ENCODE measurements around the gene TMEM144. TPM values are rescaled to one million over a fixed set of nuclear protein-coding genes. Genes with fewer than 3 reads are reported as not detected.
A peak's percentile ranks its signal among the peaks of the same experiment; 100 is the strongest.

The TMEM144 gene
- total and polyA plus RNA-seq, 7 donors: 0.53 to 1.9 (median 1.0) TPM

GRCh38 chr4:158189422-158189821 lies 20.9 kb upstream of the TMEM144 start:
- ATAC-seq: no peak
- TF ChIP-seq CTCF (IDR thresholded peaks at IDR 0.05): no peak
- Histone ChIP-seq H3K4me1 (no peaks in the 10 kb centered on the region), H3K4me3 (no peak overlapping the region), H3K27me3 (ENCODE audit: insufficient read depth in 3 of 3, low read length in 2 of 3) (no peaks in the 10 kb centered on the region), H3K36me3 (ENCODE audit: insufficient read depth in 1 of 2, low read depth in 1 of 2) (no peaks in the 10 kb centered on the region), H3K27ac (no peak overlapping the region), H3K9me3 (no peaks in the 10 kb centered on the region)
- 99 to 100% (median 100%) methylated on average over 1 of the region's 1 CpG for WGBS, 3 donors
- no peak for DNase-seq
- intact Hi-C loops (cut with DNase I): no loop called here

- ATAC-seq (no peak), DNase-seq (no peak)
- Histone ChIP-seq H3K27ac (no peak overlapping the region), H3K4me3 (no peak overlapping the region), H3K27me3 (ENCODE audit: insufficient read depth in 3 of 3, low read length in 2 of 3) (no peaks in the 10 kb centered on the region), H3K4me1 (no peaks in the 10 kb centered on the region), H3K36me3 (ENCODE audit: insufficient read depth in 1 of 2, low read depth in 1 of 2) (no peaks in the 10 kb centered on the region), H3K9me3 (no peaks in the 10 kb centered on the region)
- WGBS, 3 donors: 87 to 94% (median 90%) methylated on average over 2 of the region's 2 CpGs
- intact Hi-C loops (cut with DNase I): loop anchor here (2.0 to 5.0 kb wide), 2 partner anchors 62 kb away; no protein-coding TSS in a partner anchor
- no peak for TF ChIP-seq CTCF (IDR thresholded peaks at IDR 0.05)
These were observed 19.6 kb upstream of the TMEM144 start for GRCh38 chr4:158190718-158191117.

- ATAC-seq (peak in 2 of 4 donors; percentile 47 to 54), DNase-seq (no peak)
- Histone ChIP-seq H3K27me3 (ENCODE audit: insufficient read depth in 3 of 3, low read length in 2 of 3) (no peaks in the 10 kb centered on the region), H3K4me3 (no peak overlapping the region), H3K4me1 (no peaks in the 10 kb centered on the region), H3K36me3 (ENCODE audit: insufficient read depth in 1 of 2, low read depth in 1 of 2) (no peaks in the 10 kb centered on the region), H3K9me3 (no peaks in the 10 kb centered on the region), H3K27ac (no peak overlapping the region)
- no peak for TF ChIP-seq CTCF (IDR thresholded peaks at IDR 0.05)
- 56 to 76% (median 60%) methylated on average over 5 of the region's 5 CpGs for WGBS, 3 donors
- intact Hi-C loops (cut with DNase I): loop anchor here in 1 of 2 donors (5.0 kb wide), 1 partner anchor 60 kb away; no protein-coding TSS in a partner anchor
These were observed 17.7 kb upstream of the TMEM144 start for GRCh38 chr4:158192439-158193158.

- WGBS, 3 donors: 34 to 40% (median 37%) methylated on average over 3 of the region's 3 CpGs
- TF ChIP-seq CTCF (IDR thresholded peaks at IDR 0.05): peak; percentile 52
- intact Hi-C loops (cut with DNase I): loop anchor here in 1 of 2 donors (5.0 kb wide), 1 partner anchor 59 kb away; no protein-coding TSS in a partner anchor
- no peak overlapping the region for H3K27ac ChIP-seq
- no peaks in the 10 kb centered on the region for H3K4me1 ChIP-seq
- H3K9me3 ChIP-seq: no peaks in the 10 kb centered on the region
- no peak overlapping the region for H3K4me3 ChIP-seq
- ATAC-seq: peak in 3 of 4 donors; percentile 57 to 83 (median 73)
- DNase-seq: no peak
- H3K36me3 ChIP-seq (ENCODE audit: insufficient read depth in 1 of 2, low read depth in 1 of 2): no peaks in the 10 kb centered on the region
- no peaks in the 10 kb centered on the region for H3K27me3 ChIP-seq (ENCODE audit: insufficient read depth in 3 of 3, low read length in 2 of 3)
These were observed 17.0 kb upstream of the TMEM144 start for GRCh38 chr4:158193171-158193749.

All from psoas muscle (tissue), 8 donors.